Activated CD8-positive, alpha-beta memory T cell treated with anti-CD3 and anti-CD28 coated beads, Interleukin-2, amount 50 U/mL, for 1 hour (primary cell): Measurements from ENCODE around the gene PNPLA3.
"Not testable (repeated sequence)": the region's sequence is repeated elsewhere in the genome, so short reads cannot be mapped to it uniquely, and the experiment has no call there.

Experiments
- DNase-seq: peaks from one replicate; pipeline ENCODE4 v3.0.0-alpha.2; 2020; ENCODE audit errors: extremely low read depth

The PNPLA3 gene

DNA sequence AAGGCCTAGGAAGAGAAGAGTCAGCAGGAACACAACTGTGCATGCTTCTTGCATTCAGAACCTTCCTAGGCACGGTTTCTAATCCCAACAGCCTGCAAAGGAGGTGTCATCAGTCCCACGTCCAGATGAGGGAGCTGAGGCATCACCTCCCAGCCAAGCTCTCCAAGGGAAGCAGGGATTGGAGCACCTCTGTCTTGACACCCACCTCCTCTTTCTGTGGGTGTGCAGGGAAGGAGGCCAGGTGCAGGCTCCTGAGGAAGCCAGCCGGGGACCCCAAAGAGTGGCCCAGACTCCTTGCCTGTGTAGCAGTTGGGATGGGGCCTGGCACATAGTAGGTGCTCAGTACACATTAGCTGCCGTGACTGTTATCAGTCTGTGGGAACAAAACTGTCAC is 33.7 kb upstream of the PNPLA3 start:
- no peak for DNase-seq

DNA sequence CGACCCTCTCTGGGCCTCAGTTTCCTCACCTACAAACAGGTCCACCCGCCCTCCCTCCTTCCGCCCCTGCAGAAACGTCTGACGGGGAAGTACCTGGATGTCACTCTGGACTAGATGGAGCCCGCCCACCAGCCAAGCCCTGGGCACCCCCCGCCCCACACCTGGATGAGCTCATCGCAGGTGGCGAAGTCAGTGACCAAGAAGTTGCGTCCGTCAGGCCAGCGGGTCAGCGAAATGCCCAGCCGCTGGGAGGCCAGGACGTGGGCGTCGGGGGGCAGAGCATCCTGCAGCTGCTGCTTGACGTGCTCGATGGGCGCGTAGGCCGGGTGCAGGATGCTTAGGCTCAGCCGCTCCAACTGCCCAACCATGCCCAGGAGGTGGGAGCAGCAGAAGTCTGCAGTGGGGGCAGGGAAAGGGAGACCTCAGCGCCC is 32.7 kb upstream of the PNPLA3 start:
- no peak for DNase-seq

DNA sequence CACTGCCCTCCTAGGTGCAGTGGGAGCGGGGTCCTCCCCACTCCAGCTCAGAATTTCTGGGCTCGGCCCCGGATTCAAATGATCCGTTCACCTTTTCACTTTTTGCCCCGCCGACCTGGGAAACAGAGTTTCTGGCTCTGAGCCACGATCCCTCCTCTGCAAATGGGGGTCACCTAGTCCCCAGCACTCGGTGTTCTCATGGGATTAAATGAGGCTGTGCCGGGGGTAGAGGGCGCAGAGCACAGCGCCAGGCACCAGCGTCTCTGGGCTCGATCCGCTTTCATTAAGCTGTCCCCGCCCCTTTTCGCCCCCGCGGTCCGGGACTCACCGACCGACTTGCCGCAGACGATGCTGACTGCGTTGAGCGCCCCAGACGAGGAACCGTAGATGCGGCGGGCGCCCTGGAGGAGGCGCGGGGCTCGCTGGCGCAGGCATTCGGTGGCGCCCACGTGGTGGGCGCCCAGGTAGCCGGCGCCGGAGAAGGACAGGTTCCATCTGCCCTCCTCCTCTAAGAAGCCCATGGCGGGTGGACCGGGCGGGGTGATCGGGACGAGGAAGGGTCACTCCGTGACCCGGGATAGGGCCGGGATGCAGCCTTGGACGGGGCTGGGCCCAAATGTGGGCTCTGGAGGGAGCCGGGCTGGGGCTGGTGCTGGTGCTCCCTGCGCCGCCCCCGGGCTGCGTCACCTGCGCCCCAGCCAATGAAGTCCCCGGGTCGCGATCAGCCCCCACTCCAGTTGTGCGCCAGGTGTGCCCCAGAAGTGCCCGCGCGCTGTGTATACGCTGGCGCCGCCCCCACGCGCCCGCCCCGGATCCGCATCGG is 32.0 kb upstream of the PNPLA3 start, which contains the start of gene PNPLA5:
Gene PNPLA5 (minus strand): TSS at position 654 of the 823 bp plus-strand sequence. CDS start 133 bp downstream, at position 521.
- DNase-seq = no peak

DNA sequence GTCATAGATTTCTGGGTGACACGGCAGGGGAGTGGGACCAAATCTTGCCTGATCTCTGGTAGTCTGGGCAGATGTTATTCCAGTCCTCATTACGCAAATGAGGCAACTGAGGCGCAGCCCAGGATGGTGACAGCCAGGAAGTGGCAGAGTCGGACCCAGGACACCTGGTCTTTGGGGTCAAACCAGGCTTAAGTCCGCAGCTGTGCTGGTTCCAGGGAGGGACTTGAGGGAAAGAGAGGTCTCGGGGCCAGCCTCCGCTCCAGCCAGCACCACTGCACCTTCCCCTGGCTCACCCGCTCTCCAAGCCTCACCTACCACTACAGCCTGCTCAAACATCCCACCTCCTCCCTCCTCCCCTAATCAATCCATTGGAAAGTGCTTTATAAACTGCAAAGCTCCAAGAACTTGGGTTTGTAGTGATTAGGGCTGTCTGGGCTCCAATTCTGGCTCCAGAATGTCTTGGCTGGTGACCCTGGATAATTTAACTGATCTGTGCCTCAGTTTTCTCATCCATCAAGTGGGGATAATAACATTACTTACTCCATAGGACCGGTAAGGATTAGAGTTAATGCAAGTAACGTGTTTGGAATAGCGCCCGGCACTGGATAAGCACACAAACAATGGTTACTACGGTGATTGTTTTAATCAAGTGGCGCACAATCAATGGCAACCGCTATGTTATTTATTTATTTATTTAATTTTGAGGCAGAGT is 31.3 kb upstream of the PNPLA3 start:
- no peak for DNase-seq

DNA sequence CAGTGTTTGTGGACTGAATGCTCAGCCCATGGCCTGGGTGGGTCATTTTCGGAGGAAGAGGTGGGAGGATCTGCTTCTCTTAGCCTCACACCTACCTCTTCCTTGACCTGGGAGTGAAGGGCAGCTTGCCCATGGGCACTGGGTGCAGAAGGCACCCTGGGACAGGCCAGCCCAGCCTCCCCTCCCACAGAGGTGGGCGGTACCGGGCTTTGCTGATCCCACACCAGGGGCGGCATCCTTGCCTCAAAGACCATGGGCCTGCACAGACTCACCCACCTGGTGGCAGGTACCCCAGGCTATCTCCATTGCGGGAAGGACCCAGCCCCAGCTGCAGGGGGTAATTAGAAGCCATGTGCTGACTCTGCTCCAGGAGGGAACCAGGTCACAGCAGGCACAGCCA is 30.3 kb upstream of the PNPLA3 start:
- no peak for DNase-seq

DNA sequence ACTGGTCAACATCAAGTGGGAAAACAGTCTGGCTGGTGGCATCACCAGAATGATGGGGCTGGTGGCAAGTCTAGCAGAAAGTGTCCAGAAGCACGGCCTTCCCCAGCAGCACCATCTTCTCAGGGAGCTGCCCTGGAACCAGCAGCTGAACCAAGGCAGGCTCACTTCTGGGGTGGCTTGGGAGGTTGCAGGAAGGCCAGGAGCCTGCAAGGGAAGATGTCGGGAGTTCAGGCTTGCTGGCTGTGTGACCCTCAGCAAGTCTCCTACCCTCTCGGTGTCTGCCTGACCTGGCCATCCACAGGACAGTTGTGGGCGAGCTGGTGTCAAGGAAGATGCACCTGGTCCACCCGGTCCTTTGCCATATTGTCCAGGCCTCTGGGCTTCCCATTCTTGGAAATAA is 29.5 kb upstream of the PNPLA3 start:
- no peak for DNase-seq

DNA sequence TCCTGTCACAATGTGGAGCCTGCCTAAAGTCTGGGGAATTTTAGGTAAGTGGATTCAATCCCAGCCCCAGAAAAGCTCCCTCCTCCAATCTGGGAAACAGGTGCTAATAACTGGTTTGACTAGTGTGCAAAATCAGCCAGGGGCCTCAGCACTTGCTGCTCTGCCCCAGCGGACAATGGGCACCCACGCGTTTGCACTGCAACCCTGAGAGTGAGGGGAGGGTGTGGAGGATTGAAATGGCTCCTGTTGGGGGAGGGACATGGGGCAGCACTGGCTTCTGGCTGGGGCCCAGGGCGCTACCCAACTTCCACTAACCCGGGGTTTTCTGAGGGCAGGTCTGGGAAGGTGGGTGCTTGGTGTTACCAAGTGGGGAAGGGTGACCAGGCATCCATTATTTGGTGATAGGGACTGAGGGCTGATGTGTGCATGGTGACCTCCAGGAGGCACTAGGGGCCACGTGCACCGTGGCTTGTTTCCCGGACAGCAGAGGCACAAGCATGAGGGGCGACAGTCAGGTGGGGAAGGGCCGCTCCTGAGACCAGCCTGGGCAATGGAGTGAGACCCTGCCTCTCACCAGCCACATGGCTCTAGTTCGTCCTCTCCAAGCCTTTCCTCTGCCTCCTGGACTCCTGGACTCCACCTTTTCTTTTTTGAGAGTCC is 27.5 kb upstream of the PNPLA3 start:
- DNase-seq = no peak

DNA sequence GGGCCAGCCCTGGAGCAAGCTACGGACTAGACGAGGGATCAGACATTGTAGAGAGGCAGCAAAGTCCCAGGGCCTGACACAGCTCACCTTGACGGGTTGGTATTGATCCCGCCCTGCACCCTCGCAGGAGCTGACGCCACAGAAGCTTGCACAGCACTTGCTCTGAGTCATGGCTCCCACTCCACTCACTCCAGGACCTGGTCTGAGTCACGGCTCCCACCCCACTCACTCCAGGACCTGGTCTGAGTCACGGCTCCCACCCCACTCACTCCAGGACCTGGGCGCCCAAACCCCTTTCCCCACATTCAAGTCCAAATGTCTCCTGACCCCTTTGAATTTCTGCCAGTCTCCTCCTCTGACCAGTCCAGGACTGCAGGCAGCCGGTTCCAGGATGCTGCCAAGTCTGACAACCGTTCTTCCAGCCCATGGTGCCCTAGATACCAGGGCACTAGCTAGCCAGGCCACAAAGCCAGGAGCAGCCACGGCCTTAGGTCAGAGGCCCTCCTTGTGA is 25.8 kb upstream of the PNPLA3 start:
- DNase-seq = no peak

DNA sequence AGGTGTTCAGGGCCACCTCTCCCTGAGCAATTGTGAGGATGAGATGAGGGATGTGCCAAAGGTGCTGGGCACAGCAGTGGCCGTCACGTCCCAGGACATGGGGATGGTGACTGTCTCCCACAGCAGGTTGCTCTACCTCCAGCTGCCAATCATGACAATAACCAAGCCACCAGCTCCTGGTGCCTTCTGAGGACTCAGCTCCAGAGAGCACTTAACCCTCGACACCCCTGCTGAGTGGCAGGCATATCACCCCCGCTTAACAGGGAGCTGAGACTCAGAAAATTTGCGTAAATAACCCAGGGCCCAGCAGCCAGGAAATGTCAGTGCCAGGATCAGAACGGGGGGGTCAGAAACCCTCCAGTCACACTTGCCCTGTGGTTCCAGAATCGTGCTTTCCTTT is 23.4 kb upstream of the PNPLA3 start:
- DNase-seq = no peak

DNA sequence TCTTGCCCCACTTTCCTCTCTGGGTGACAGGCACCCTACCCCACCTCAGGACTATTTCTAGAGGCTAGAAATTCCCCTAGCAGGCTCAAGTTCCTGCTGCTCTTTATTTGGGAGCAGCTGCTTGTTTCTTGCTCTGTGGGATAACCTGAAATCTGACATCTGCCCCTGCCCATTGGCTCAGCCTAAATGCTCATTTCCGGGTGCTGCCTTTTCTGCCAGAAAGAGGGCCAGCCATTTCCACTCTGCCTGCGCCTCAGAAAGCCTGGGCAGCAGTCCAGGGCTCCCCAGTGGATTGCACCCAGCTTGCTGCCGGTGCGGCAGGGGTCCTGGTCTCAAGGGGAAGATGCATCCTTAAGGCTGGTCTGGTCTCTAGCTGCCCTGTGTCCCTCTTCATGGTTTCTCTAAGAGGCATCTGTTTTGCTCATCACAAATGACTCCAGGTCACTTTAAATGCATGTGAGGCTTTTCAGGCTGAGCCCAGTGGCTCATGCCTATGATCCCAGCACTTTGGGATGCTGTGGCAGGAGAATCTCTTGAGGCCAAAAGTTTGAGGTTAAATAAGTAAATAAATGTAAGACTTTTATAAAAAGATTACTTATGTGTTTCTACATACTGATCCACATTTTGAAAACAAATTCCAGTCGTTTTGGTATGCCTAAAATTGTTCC is 21.5 kb upstream of the PNPLA3 start:
- no peak for DNase-seq

DNA sequence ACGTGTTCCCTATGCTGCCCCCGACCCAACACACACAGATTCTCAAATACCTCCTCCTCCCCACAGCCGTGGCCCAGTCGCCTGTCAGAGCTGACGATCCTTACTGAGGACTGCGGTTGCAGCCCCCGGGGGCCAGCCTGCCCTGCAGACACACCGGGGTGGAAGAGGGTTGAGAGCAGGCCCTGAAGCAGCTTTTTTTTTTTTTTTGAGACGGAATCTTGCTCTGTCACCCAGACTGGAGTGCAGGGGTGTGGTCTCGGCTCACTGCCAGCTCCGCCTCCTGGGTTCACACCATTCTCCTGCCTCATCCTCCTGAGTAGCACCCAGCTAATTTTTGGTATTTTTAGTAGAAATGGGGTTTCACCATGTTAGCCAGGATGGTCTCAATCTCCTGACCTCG is 20.6 kb upstream of the PNPLA3 start:
- DNase-seq = not testable (repeated sequence)

DNA sequence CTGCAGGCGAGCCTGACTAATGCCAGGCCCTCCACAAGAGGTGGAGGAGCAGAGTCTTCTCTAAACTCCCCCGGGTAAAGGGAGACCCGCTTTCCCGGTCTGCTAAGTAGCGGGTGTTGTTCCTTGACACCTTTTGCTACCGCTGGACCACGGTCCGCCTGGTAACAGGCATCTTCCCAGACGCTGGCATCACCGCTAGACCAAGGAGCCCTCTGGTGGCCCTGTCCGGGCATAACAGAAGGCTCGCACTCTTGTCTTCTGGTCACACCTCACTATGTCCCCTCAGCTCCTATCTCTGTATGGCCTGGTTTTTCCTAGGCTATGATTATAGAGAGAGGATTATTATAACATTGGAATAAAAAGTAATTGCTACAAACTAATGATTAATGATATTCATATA is 19.2 kb upstream of the PNPLA3 start:
- not testable (repeated sequence) for DNase-seq

DNA sequence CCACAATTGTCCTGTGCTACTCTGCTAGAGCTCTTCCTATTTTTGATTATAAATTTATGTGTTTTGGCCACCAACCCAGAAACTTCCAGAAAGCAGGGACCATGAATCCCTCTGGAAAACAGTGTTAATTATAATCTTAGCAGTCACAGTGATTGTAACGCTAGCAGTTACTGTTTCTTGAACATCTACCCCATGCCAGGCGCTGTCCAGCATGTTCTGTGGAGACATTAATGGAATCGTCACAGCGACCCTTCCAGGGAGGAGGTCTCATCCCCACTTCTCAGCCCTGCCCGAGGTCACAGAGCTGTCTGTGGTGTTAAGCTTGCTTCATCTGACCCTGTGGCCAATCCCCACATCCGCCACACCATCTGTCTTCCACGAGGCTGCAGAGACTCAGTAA is 17.9 kb upstream of the PNPLA3 start:
- DNase-seq = no peak

DNA sequence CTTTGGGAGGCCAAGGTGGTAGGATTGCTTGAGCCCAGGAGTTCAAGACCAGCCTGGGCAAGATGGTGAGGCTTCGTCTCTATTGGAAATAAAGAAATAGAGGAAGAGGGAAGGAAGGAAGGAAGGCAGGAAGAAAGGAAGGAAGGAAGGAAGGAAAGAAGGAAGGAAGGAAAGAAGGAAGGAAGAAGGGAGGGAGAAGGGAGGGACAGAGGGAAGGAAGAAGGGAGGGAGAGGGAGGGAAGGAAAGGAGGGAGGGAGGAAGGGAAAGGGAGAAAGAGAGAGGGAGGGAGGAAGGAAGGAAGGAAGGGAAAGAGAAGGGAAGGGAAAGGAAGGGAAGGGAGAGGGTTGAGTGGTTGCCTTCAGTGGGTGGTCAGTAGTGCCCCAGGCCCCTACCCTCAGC is 13.9 kb upstream of the PNPLA3 start:
- DNase-seq = no peak

DNA sequence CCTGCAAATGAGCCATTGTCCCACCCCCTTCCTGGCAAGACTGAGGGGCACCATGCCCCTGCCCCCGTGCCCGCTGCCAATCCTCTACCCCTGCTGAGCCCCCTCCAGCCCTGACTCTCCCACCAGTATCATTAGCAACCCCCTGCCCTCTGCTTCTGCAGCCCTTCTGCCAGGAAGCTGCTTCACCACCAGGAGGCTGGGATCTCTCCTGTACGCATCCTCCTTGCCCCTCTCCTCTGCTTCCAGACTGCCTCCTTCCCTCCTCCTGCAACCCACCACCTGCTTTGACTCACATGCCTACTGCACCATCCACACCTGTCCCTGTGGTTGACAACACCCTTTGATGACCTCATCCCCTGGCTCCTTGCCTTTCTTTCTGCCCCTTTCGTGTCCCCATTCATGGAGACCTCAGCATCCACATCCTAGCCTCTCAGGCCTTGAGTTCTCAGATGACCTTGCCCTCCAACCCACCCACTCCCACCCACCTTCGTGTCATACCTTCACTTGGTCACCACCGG is 13.4 kb upstream of the PNPLA3 start:
- DNase-seq = no peak

DNA sequence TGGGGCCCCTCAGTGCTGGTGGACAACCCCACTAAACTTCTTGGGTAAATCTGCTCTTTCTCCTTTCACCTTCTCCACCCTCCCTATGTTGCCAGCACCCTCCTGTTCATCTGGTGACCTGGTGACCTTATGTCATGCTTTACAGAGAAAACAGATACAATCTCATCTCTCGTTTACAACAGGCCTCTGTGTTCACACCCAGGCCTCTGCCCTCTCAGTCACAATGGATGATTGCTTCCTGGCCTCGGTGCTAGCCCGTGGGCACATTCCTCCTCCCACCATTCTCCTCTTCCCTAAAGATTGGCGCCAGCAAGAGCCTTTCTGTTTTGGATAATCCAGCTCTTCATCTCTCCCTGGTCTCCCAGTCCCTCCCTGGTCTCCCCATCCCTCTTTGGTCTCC is 12.3 kb upstream of the PNPLA3 start:
- DNase-seq = no peak

DNA sequence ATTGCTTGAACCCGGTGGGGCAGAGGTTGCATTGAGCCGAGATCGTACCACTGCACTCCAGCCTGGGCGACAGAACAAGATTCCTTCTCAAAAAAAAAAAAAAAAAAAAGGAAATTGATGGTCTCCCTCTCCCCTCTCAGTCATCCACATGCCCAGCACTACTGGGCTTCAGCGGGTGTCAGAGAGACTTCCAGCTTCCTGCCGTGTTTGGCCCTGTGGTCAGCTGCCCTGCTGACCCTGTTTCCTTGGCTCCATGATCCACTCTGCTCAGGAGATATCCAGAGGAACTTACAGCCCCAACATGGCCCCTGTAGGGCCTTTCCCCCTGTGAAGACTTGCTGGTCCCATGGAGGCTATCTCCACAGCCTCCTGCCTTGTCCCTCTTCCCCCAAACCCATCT is 6.1 kb upstream of the PNPLA3 start:
- DNase-seq = no peak

DNA sequence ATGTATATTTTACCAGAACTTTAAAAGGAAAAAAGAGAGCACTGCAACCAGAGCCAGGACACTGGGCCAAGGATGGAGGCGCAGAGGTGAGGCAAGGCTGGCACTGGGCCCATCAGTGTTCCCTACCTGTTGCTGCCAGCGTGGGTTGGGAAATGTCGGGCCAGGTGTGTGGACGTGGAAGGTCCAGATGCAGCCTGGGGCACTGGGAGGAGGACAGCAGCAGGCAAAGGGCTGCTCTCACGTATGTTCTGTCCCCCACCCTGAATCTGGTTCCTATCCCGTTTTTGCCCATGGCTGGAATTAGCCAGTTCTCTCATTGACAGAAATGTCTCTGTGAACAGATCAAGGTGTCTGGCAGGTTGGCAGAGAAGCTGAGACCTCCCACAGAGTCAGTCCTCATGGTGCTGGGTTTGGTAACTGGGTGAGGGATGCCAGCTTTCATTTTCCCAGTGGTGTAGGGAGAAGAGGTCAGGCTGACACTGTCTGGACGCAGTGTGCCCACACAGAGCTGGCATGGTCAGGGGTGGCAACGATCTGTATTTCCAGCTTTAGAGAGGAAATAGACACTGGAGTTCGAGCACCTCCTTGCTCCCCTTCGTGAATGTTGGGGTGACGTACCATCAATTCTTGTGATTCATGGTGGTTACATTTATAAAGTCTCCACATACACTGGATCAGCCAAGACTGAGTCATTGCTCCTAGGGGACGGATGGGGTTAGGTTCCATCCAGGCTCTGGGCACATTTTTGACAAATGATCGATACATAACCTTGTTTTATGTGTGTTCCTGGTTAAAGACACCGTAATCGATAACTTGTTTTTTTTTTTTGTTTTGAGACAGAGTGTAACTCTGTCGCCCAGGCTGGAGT is 4.3 kb upstream of the PNPLA3 start:
- DNase-seq = no peak

DNA sequence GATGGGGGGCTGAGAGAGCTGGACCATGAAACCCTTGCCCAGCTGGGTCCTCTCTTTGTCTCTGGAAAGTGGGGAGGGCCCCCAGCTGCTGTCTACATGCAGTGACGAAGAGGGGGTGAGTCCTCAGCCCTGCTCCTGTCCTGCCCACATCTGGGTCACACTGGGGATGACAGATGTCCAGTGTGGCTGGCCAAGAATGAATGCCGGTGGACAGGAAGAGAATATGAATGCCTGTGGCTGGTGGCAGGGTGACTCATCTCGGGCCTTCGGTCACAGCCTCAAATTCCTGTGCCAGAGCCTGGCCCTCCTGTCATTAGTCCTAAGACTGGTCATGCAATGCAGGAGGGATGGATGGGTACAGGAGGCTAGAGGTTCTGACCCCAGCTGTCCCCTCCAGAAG is 2.2 kb upstream of the PNPLA3 start:
- DNase-seq = no peak

DNA sequence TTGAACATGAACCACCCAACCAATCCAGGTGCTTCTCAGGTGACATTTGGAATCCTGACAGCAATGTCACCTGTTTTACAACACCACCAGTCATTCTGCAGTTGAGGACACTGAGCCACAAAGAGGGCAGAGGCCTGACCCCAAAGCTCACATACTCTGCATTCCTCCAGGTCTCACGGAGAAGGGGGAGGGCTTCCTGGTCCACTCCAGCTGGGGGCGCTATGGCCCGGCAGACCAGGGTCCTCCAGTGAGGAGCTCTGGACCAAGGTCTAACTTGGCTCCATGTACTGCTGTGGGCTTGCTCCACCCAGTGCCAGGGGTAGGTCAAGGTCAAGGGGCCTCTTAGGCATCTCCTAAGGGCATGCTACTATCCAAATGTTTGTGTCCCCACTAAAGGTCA is 1.5 kb upstream of the PNPLA3 start:
- no peak for DNase-seq

DNA sequence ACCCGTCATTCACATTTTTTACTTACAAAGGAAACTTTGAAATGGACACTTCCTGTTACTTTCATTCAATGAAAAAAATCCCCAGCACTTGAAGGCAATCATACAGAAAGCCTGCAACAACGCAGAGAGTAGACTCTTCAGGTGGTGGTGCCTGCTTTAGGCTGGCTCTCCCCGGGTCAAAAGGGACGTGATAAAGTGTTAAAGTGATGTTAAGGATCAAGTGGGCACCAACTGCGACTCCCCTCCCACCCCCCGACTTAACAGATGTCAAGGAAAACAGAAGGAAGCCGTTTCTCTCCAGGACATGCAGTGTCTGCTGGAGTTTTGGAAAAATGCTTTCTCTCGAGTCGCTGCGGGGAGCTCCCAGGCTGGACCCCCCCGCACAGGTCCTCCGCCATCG is 414 bp upstream of the PNPLA3 start:
- no peak for DNase-seq
